ENCODE results near the gene SMURF1.
"Not testable (repeated sequence)": the region's sequence is repeated elsewhere in the genome, so short reads cannot be mapped to it uniquely, and the experiment has no call there.

SMURF1 gene

GRCh38 chr7:99118077-99118476 lies 25.8 kb downstream of the SMURF1 start:
- DNase-seq = no peak

- DNase-seq = no peak
These were observed 27.8 kb downstream of the SMURF1 start for GRCh38 chr7:99116144-99116543.

DNA sequence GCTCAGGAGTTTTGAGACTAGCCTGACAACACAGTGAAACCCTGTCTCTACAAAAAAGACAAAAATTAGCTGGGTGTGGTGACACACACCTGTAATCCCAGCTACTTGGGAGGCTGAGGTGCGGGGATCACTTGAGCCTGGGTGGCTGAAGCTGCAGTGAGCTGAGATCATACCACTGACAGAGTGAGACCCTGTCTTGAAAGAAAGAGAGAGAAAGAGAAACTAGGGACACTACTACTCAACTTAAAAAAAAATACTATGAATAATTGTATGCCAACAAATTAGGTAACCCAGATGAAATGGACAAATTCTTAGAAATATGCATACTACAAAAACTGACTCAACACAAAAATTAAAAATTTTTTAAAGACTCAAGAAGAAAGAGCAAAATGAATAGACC lies 28.5 kb downstream of the SMURF1 start:
- DNase-seq = no peak

DNA sequence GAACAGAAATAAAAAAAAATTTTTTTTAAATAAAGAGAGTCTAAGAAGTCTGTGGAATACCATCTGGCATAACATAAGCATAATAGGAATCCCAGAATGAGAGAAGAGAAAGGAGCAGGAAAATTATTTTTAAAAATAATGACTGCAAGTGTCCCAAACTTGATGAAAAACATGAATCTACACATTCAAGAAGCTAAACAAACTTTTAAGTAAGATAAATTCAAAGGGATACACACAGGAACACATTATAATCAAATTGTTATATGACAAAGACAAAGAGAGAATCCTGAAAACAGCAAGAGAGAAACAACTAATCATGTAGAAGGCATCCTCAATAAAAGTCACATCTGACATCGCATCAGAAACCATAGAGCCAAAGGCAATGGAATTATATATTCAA lies 30.9 kb downstream of the SMURF1 start:
- no peak for DNase-seq

- no peak for DNase-seq
These were observed 31.8 kb downstream of the SMURF1 start for GRCh38 chr7:99112097-99112496.

GRCh38 chr7:99111591-99111990 lies 32.3 kb downstream of the SMURF1 start:
- no peak for DNase-seq

GRCh38 chr7:99109108-99110051 lies 34.5 kb downstream of the SMURF1 start:
- DNase-seq = no peak

DNA sequence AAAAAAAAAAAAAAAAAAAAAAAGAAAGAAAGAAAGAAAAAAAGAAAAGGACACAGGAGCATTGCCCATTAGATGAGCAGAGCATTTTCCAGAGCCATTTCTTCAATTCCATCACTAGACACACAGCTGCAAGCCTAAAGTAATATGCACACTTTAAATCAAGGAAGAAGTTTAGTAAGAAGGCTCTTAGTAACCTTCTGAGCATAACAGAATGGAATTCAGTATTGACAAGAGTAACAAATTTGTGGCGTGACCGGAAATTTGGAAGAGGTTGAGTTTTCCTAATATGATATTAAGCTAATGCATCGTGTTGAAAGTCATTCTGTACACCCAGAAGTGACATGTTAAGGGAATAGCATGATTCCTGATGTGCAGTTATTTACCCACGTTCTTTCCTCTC lies 35.3 kb downstream of the SMURF1 start:
- no peak for DNase-seq

GRCh38 chr7:99106821-99107241 lies 37.1 kb downstream of the SMURF1 start:
- DNase-seq = no peak

DNA sequence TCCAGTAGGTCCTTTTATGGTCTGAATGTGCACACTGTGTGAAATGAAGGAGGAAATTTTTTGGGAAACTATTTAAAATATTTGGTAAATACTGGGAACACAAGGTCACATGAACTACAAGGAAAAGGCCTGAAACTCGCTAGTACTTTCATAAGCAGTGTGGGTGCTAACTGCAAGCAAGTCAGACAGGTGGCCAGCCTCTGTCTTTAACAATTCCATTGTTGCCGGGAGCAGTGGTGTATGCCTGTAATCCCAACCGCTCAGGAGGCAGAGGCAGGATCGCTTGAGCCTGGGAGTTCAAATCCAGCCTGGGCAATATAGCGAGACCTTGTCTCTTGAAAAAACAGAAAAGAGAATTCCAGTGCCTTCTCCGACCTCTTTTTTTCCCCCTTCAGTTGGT lies 37.5 kb downstream of the SMURF1 start:
- no peak for DNase-seq

DNA sequence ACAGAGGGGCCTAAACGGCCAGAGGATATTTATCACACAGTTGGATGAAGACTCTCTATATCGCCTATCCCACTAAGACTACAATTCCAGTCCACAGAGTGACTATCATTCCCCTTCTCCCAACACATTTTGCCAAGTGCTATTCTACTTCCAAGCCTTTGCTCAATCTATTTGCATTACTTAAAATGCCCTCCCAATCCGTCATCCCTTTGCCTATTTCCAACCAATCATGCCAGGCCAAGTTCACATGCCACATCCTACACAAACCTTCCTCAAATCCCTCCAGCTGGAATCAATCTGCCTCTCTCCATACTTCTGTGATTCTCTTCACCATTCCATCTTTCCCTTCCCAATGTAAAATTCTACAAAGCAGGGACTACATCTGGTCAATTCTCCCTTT lies 38.2 kb downstream of the SMURF1 start:
- no peak for DNase-seq

DNA sequence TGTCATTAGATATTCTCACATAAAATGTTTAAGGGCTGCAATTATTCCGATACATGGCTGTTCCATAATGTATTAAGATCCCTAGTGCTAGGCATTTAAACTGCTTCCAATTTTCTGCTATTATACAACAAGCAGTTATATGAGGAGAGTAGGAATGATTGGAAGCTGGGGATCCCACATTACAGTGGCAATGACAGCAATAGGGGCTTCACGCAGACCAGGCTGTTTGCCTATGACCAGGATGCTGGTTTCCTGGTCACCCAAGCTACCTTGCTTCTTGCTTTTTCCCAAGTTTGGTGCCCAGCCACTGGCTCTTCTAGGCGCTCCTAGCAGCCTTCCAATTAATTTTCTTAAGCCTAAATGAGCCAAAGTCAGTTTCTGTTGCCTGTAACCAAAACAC lies 39.3 kb downstream of the SMURF1 start:
- DNase-seq = no peak

- DNase-seq = not testable (repeated sequence)
These were observed 40.1 kb downstream of the SMURF1 start for GRCh38 chr7:99103836-99104235.

DNA sequence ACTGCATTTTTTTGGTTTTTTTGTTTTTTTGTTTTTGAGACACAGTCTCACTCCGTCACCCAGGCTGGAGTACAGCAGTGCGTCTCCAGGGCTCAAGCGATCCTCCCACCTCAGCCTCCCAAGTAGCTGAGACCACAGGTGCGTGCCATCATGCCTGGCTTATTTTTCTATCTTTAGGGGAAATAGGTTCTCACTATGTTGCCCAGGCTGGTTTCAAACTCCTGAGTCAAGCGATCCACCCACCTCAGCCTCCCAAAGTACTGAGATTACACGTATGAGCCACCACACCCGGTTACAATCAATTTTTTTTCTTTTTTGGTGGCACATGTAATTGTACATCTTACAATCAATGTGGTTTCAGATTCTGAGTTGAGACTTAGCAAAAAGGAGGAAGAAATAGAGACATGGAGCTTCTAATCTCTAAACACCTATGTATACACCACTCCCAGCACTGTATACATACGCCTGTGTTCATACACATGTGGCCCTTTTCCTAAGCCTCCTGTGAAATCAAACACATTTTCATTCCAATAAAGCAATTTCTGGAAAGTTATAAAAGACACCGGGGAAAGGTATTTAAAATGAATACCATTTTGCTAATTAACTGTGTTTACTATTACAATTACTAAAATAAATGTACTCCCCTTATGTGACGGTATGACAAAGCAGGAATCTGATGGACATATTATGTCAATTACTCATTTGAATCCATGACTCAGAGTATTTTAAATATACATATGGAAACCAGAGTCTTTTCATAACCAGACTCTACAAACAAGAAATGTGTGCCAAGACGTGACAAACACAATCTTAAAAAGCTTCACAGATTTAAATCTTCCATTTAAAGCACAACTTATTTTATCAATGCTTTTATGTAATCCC lies 40.9 kb downstream of the SMURF1 start:
- DNase-seq = no peak

DNA sequence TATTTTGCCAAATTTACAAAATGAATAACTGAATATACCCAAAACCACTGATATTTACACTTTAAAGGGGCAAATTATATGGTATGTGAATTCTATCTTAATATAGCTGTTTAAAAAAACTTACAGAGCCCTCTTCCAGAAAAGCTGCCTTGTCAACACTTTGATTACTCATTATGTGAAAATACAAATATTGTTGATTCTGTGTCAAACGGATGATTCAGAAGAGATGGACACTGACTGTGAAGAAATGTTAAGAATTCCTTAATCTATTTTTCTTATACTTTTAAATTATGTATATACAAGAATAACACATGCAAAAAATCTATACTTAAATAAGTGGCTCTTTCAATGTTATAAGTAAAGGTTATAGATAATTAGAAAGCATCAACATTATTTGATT lies 41.5 kb downstream of the SMURF1 start:
- DNase-seq = no peak

DNA sequence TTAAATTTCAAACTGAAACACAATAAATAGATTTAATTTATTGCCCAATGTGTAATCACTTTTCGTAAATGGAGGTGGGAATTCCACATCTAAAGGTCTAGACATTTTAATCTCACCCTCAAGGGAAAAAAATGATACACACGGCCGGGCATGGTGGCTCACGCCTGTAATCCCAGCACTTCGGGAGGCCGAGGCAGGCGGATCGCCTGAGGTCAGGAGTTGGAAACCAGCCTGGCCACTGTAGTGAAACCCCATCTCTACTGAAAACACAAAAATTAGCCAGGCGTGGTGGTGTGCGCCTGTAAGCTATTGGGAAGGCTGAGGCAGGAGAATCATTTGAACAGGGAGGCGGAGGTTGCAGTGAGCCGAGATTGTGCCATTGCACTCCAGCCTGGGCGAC lies 42.4 kb downstream of the SMURF1 start:
- DNase-seq = not testable (repeated sequence)

- DNase-seq = no peak
These were observed 44.3 kb downstream of the SMURF1 start for GRCh38 chr7:99099499-99100077.

GRCh38 chr7:99098824-99099498 lies 44.9 kb downstream of the SMURF1 start:
- no peak for DNase-seq

DNA sequence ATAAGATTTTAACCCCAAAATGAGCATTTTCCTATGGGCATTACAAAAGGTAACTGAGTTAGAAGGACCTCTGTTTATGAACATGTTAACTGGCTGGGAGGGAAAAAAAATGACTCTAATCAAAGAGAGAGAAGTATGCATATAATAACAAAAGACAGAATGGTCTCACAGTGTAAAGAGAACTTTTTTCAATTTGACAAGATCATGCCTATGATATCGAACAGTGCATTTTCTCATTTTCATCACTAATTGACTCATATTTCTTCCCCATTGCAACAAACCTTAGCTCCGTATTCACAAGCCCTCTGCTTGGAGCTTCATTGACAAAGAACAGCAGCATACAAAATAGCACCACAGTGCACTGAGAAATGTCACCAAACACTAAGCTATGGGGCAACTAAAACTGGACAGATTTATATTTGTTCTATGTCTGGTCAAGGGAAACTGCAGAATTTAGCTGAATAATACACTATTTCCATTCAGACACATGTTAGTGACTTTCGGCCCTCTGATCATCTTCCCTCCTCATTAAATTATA lies 45.6 kb downstream of the SMURF1 start:
- DNase-seq = no peak

DNA sequence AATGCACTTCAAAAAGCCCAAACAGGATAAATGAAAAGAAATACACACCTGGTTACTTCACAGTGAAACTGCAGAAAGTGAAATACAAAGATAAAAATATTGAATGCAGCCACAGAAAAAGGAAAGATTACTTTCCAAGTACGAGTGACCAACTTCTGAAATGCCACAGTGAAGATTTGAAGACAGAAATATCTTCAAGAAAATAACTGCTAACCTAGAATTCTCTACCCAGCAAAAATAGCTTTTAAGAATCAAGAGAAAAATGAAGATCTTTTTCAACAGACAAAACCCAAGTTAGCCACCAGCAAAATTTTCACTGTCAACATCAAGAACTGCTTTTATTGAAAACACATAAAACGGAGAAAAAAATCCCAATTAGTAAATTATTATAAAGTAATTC lies 46.2 kb downstream of the SMURF1 start:
- no peak for DNase-seq

DNA sequence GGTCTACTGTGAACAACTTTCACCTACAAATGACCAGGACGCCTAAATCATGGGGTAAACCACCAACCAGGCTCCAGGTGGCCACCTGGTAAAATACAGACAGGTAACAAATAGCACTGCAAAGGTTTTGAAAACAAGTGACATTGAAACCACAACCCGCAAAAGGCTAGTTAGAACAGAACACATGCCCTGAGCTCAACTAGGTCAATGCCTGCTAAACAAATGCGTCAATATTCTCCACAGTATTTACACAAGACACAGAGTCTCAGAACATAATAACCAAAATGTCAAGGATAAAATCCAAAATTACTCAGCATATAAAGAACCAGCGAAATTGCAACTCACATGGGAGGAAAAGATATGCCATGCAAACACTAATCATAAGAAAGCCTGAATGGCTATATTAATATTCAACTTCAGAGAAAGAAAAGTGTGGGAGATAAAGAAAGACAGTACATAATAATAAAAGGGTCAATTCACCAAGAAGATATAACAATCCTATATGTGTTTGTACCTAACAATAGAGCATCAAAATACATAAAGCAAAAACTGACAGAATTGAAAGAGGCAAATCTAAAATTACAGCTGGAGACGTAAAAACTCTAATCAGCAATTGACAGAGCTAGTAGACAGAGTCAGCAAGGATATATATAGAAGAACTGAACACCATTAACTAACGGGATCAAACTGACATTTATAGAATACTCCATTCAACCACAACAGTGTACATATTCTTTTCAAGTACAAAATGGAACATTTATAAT lies 47.6 kb downstream of the SMURF1 start:
- no peak for DNase-seq

GRCh38 chr7:99095698-99096097 lies 48.2 kb downstream of the SMURF1 start:
- no peak for DNase-seq

Data from NCI-H510A treated with DMSO at 0.1 percent for 48 hours (cell line).